Thyroid gland (tissue), 4 donors: ENCODE results near the gene LRBA. TPM values are rescaled to one million over a fixed set of nuclear protein-coding genes. Genes with fewer than 3 reads are reported as not detected.

ENCODE experiments used
- DNase-seq, 2 donors: peaks; one replicate each; pipeline ENCODE4 v3.0.0-alpha.2; 2019
- H3K27ac ChIP-seq, 3 donors: fragments of 200-600 bp; sonication (generic); 1 replicate in 2 of 3; 2 replicates in 1 of 3; pipeline ENCODE4 v1.5.1; 2016 to 2019; ENCODE audit warnings: mild to moderate bottlenecking in 1 of 3, moderate library complexity in 1 of 3
- H3K27me3 ChIP-seq: fragments of 200-600 bp; sonication (generic); one replicate; pipeline ENCODE4 v1.5.1; 2019
- H3K36me3 ChIP-seq, 2 donors: fragments of 200-600 bp; sonication (generic); one replicate each; pipeline ENCODE4 v1.5.1; 2016 to 2019
- H3K4me1 ChIP-seq, 2 donors: fragments of 200-600 bp; sonication (generic); one replicate each; pipeline ENCODE4 v1.5.1; 2017 to 2019
- H3K4me3 ChIP-seq, 3 donors: fragments of 200-600 bp; sonication (generic); replicated peaks in 1 of 3; 1 replicate in 2 of 3; 2 replicates in 1 of 3; pipeline ENCODE4 v1.5.1; 2016; ENCODE audit warnings: mild to moderate bottlenecking in 1 of 3
- H3K9me3 ChIP-seq: fragments of 200-600 bp; sonication (generic); one replicate; pipeline ENCODE4 v1.5.1; 2017
- POLR2A ChIP-seq, 2 donors: fragments of 450-650 bp; IDR thresholded peaks; one replicate each; pipeline ENCODE4 v1.6.1; 2017; ENCODE audit warnings: antibody characterized with exemption in 2 of 2, mild to moderate bottlenecking in 2 of 2, moderate library complexity in 1 of 2
- WGBS, 2 donors: methylation state at CpG; one replicate each; pipeline ENCODE4 v1.1.5; 2017; 5-methylcytosine and 5-hydroxymethylcytosine counted together
- intact Hi-C: fragments of 100-400 bp; cut with DNase I; formaldehyde crosslinking; loops from one replicate; pipeline ENCODE4 v1.15.1; 2023
- total RNA-seq, 4 donors: library from RNA; depleted of rRNA; stranded (reverse); fragments of >200 nt; gene quantifications; one replicate each; pipeline ENCODE4 v1.2.3, GENCODE V29; 2016
- TF ChIP-seq, protein P1 (sequence below), 6 experiments: fragments of 200-600 bp in 3 of 6; fragments of 450-650 bp in 3 of 6; sonication (generic) in 3 of 6; IDR thresholded peaks; one replicate each; pipeline ENCODE4 v1.5.1; 2016 to 2019; ENCODE audit warnings: antibody characterized with exemption in 6 of 6, mild to moderate bottlenecking in 2 of 6, inconsistent platforms in 1 of 6, moderate library complexity in 1 of 6

LRBA gene
- total RNA-seq, 4 donors from 2014 or later: 98.9 to 127 (median 113) TPM

DNA sequence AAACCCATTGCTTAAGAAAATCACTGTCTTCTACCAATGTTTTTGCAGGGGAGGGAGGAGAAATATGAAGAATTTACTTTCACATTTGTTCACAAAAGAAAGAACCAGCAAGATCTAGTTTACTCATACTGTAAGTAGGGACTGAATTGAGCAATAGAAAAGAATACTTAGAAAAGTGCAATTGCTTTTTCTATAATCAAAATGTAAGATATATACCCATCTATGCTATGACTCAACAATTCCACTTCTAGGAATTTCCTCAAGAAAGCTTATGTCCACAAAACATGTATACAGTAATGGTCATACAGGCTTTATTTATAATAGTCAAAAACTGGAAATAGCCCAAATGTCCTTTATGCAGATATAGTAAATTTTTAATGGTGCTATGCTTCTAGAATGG is 196.4 kb downstream of the LRBA start:
- no peak for DNase-seq
- Histone ChIP-seq H3K27me3 (no peaks in the 10 kb centered on the region), H3K4me3 (no peak overlapping the region), H3K9me3 (no peaks in the 10 kb centered on the region), H3K36me3 (no peaks in the 10 kb centered on the region), H3K27ac (no peak overlapping the region), H3K4me1 (peaks cover 4 to 16% of the 10 kb centered on the region in 2 donors)
- TF ChIP-seq, protein P1, sequence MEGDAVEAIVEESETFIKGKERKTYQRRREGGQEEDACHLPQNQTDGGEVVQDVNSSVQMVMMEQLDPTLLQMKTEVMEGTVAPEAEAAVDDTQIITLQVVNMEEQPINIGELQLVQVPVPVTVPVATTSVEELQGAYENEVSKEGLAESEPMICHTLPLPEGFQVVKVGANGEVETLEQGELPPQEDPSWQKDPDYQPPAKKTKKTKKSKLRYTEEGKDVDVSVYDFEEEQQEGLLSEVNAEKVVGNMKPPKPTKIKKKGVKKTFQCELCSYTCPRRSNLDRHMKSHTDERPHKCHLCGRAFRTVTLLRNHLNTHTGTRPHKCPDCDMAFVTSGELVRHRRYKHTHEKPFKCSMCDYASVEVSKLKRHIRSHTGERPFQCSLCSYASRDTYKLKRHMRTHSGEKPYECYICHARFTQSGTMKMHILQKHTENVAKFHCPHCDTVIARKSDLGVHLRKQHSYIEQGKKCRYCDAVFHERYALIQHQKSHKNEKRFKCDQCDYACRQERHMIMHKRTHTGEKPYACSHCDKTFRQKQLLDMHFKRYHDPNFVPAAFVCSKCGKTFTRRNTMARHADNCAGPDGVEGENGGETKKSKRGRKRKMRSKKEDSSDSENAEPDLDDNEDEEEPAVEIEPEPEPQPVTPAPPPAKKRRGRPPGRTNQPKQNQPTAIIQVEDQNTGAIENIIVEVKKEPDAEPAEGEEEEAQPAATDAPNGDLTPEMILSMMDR (IDR thresholded peaks at IDR 0.05): no peak
- no peak for TF ChIP-seq POLR2A (IDR thresholded peaks at IDR 0.05)
- intact Hi-C loops: no loop called here

DNA sequence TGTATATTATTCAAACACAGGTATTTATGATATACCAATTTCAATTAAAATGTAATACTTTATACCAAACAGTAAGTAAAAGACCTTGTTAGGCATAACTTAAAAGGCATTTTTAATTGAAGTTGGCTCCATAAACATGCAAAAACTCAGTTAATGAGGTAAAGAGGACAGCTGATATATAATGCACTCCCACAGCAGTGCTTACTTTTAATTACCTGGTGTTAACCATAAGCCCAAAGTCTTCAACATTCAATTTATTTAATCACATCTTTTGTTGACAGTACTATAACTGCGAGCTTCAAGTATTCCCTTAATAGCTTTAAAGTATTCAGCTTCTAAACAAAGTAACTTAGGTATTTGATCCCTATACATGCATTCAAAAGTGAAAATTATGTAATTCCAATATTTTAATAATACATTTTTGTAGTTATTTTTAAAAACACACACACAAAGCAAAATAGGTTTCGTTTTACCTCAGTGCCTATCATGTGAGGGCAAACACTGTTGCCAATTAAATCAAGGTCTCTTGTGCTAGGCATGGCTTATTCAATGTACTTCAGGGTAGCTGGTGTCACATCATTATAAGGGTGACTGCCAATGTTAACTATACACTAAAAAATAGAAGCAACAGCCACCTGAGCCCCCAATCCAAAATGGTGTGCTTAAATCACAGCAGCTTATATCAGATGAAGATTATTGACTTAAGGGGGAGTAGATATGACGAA is 197.1 kb downstream of the LRBA start:
- TF ChIP-seq, protein P1 (IDR thresholded peaks at IDR 0.05): no peak
- TF ChIP-seq POLR2A (IDR thresholded peaks at IDR 0.05): no peak
- H3K4me1 ChIP-seq: peaks cover 4 to 15% of the 10 kb centered on the region in 2 donors
- H3K36me3 ChIP-seq: no peaks in the 10 kb centered on the region
- no peaks in the 10 kb centered on the region for H3K27me3 ChIP-seq
- 98% methylated on average over 3 of the region's 3 CpGs for WGBS, 2 donors
- no peak overlapping the region for H3K27ac ChIP-seq
- H3K9me3 ChIP-seq: no peaks in the 10 kb centered on the region
- no peak overlapping the region for H3K4me3 ChIP-seq
- intact Hi-C loops: no loop called here
- no peak for DNase-seq

DNA sequence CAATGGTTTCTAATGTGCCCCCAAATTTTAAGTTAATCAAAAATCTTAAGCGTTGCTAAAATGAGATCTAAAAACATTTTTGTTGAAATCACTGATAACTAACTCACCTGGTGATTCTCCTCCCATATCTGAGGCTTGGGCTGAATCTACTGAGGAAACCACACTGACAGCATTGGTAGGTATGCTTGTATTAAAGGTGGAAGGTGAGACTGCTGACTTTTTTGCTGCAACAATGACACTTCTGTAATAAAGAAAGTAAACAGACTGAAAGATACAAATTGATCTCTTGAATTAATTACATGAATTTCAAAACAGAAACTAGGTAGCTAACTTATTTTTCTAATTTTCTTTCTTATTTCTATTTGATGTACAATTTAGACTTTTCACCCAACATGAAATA is 198.1 kb downstream of the LRBA start:
- no peak overlapping the region for H3K27ac ChIP-seq
- H3K27me3 ChIP-seq: no peaks in the 10 kb centered on the region
- no peak for DNase-seq
- H3K4me3 ChIP-seq: no peak overlapping the region
- WGBS, 2 donors: 94 to 97% methylated on average over 1 of the region's 1 CpG
- no peaks in the 10 kb centered on the region for H3K9me3 ChIP-seq
- H3K4me1 ChIP-seq: peaks cover 0 to 7% of the 10 kb centered on the region in 2 donors
- intact Hi-C loops: no loop called here
- no peak for TF ChIP-seq POLR2A (IDR thresholded peaks at IDR 0.05)
- TF ChIP-seq, protein P1 (IDR thresholded peaks at IDR 0.05): no peak
- H3K36me3 ChIP-seq: no peaks in the 10 kb centered on the region

DNA sequence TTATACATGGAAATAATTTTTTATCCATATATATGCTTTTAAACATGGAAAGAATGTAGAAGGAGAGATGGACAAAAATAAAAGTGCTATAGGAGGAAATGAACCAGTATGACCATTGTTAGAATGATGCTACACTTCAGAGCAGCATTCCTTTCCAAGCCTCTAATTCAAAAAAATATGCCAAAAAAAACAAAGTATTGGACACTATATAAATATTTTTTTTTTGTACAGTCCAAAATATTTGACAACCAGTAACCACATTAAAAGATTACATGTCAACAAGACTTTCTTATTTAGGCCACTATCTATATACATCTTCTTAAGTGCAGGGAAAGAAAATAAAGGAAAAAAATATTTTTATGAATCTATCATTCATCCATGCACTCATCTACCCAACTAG is 198.6 kb downstream of the LRBA start:
- Histone ChIP-seq H3K9me3 (no peaks in the 10 kb centered on the region), H3K36me3 (no peaks in the 10 kb centered on the region), H3K4me3 (no peak overlapping the region), H3K4me1 (peaks cover 0 to 2% of the 10 kb centered on the region in 2 donors), H3K27me3 (no peaks in the 10 kb centered on the region), H3K27ac (no peak overlapping the region)
- intact Hi-C loops: no loop called here
- no peak for DNase-seq
- TF ChIP-seq, protein P1 (IDR thresholded peaks at IDR 0.05): no peak
- TF ChIP-seq POLR2A (IDR thresholded peaks at IDR 0.05): no peak

DNA sequence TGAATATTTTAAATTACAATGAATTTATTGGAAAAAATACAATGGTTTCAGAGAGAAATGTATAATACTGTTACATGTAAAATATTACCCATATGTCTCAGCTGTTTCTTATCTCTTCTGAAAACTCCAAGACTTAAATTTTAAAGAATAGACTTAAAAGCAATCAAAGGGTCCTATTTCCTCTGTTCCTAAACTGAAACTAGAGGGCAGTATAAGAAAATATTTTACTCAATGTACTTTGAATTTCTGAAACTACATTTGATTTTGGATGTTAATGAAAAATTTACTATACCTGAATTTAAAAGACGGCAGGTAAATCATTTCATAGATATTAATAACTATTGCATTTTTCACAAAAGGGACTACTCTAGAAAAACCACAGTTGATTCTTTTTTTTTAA is 200.2 kb downstream of the LRBA start:
- Histone ChIP-seq H3K27ac (no peak overlapping the region), H3K36me3 (no peaks in the 10 kb centered on the region), H3K9me3 (no peaks in the 10 kb centered on the region), H3K4me1 (no peaks in the 10 kb centered on the region), H3K4me3 (no peak overlapping the region), H3K27me3 (no peaks in the 10 kb centered on the region)
- no peak for DNase-seq
- TF ChIP-seq POLR2A (IDR thresholded peaks at IDR 0.05): no peak
- TF ChIP-seq, protein P1 (IDR thresholded peaks at IDR 0.05): no peak
- 96 to 99% methylated on average over 1 of the region's 1 CpG for WGBS, 2 donors
- intact Hi-C loops: no loop called here
